EL (cell line): ENCODE results near the gene CTSZ.
"Not testable (repeated sequence)": the region's sequence is repeated elsewhere in the genome, so short reads cannot be mapped to it uniquely, and the experiment has no call there.

Experiments used
- DNase-seq: peaks from one replicate; pipeline ENCODE4 v3.0.0-alpha.2; 2016

CTSZ gene

GRCh38 chr20:58976061-58976730 is 30.9 kb downstream of the CTSZ start:
- no peak for DNase-seq

- no peak for DNase-seq
Observed at GRCh38 chr20:58975353-58975752, 31.7 kb downstream of the CTSZ start.

GRCh38 chr20:58973866-58974265 is 33.2 kb downstream of the CTSZ start:
- DNase-seq = no peak

- no peak for DNase-seq
Observed at GRCh38 chr20:58973179-58973578, 33.9 kb downstream of the CTSZ start.

GRCh38 chr20:58971429-58971828 is 35.6 kb downstream of the CTSZ start:
- no peak for DNase-seq

GRCh38 chr20:58970146-58970545 is 36.9 kb downstream of the CTSZ start:
- DNase-seq = no peak

- DNase-seq = no peak
Observed at GRCh38 chr20:58969439-58969838, 37.6 kb downstream of the CTSZ start.

- no peak for DNase-seq
Observed at GRCh38 chr20:58967652-58968429, 39.2 kb downstream of the CTSZ start.

GRCh38 chr20:58965270-58966064 is 41.6 kb downstream of the CTSZ start:
- DNase-seq = no peak

- DNase-seq = not testable (repeated sequence)
Observed at GRCh38 chr20:58963922-58964321, 43.1 kb downstream of the CTSZ start.

- no peak for DNase-seq
Observed at GRCh38 chr20:58963060-58963584, 43.9 kb downstream of the CTSZ start.

GRCh38 chr20:58959652-58960051 is 47.4 kb downstream of the CTSZ start:
- no peak for DNase-seq

GRCh38 chr20:58956078-58956477 is 51.0 kb downstream of the CTSZ start:
- no peak for DNase-seq

- no peak for DNase-seq
Observed at GRCh38 chr20:58953050-58953449, 54.0 kb downstream of the CTSZ start.

- DNase-seq = no peak
Observed at GRCh38 chr20:58950603-58951002, 56.5 kb downstream of the CTSZ start.

- DNase-seq = not testable (repeated sequence)
Observed at GRCh38 chr20:58947797-58948388, 59.2 kb downstream of the CTSZ start.

- DNase-seq = no peak
Observed at GRCh38 chr20:58945965-58946631, 61.0 kb downstream of the CTSZ start.
